ENCODE measurements around the gene USH1C.

USH1C gene

GRCh38 chr11:17550450-17551346 is 6.5 kb upstream of the USH1C start:
- in situ Hi-C loops (cut with MboI; ENCODE audit: low sequenced_read_pairs) = no loop called here

GRCh38 chr11:17548444-17548843 is 4.2 kb upstream of the USH1C start:
- in situ Hi-C loops (cut with MboI; ENCODE audit: low sequenced_read_pairs) = no loop called here

- in situ Hi-C loops (cut with MboI; ENCODE audit: low sequenced_read_pairs) = no loop called here
These were observed 3.7 kb upstream of the USH1C start for GRCh38 chr11:17547932-17548331.

- in situ Hi-C loops (cut with MboI; ENCODE audit: low sequenced_read_pairs) = no loop called here
These were observed 2.9 kb upstream of the USH1C start, which contains the start of gene OTOG for GRCh38 chr11:17547051-17547577. TSS of gene OTOG (plus strand) at chr11:17547259. CDS start at chr11:17547373, 114 bp downstream.

GRCh38 chr11:17546240-17546639 is 2.0 kb upstream of the USH1C start:
- in situ Hi-C loops (cut with MboI; ENCODE audit: low sequenced_read_pairs) = no loop called here

GRCh38 chr11:17543574-17544180 is 539 bp downstream of the USH1C start:
- in situ Hi-C loops (cut with MboI; ENCODE audit: low sequenced_read_pairs) = no loop called here

GRCh38 chr11:17543041-17543440 is 1.2 kb downstream of the USH1C start:
- in situ Hi-C loops (cut with MboI; ENCODE audit: low sequenced_read_pairs) = no loop called here

- in situ Hi-C loops (cut with MboI; ENCODE audit: low sequenced_read_pairs) = no loop called here
These were observed 2.0 kb downstream of the USH1C start for GRCh38 chr11:17542249-17542648.

- in situ Hi-C loops (cut with MboI; ENCODE audit: low sequenced_read_pairs) = no loop called here
These were observed 2.8 kb downstream of the USH1C start for GRCh38 chr11:17541330-17541885.

GRCh38 chr11:17540807-17541206 is 3.4 kb downstream of the USH1C start:
- in situ Hi-C loops (cut with MboI; ENCODE audit: low sequenced_read_pairs) = no loop called here

GRCh38 chr11:17538731-17539130 is 5.5 kb downstream of the USH1C start:
- in situ Hi-C loops (cut with MboI; ENCODE audit: low sequenced_read_pairs) = no loop called here

- in situ Hi-C loops (cut with MboI; ENCODE audit: low sequenced_read_pairs) = no loop called here
These were observed 6.2 kb downstream of the USH1C start for GRCh38 chr11:17538054-17538453.

GRCh38 chr11:17537261-17537660 is 7.0 kb downstream of the USH1C start:
- in situ Hi-C loops (cut with MboI; ENCODE audit: low sequenced_read_pairs) = no loop called here

GRCh38 chr11:17535488-17535887 is 8.7 kb downstream of the USH1C start:
- in situ Hi-C loops (cut with MboI; ENCODE audit: low sequenced_read_pairs) = no loop called here

- in situ Hi-C loops (cut with MboI; ENCODE audit: low sequenced_read_pairs) = no loop called here
These were observed 10.3 kb downstream of the USH1C start for GRCh38 chr11:17533778-17534415.

GRCh38 chr11:17533341-17533740 is 10.9 kb downstream of the USH1C start:
- in situ Hi-C loops (cut with MboI; ENCODE audit: low sequenced_read_pairs) = no loop called here

- in situ Hi-C loops (cut with MboI; ENCODE audit: low sequenced_read_pairs) = no loop called here
These were observed 11.4 kb downstream of the USH1C start for GRCh38 chr11:17532784-17533183.

GRCh38 chr11:17531636-17532113 is 12.5 kb downstream of the USH1C start:
- in situ Hi-C loops (cut with MboI; ENCODE audit: low sequenced_read_pairs) = no loop called here

GRCh38 chr11:17531071-17531600 is 13.1 kb downstream of the USH1C start:
- in situ Hi-C loops (cut with MboI; ENCODE audit: low sequenced_read_pairs) = no loop called here

GRCh38 chr11:17529844-17530185 is 14.4 kb downstream of the USH1C start:
- in situ Hi-C loops (cut with MboI; ENCODE audit: low sequenced_read_pairs) = no loop called here

All from hTERT RPE-1 (cell line).